ENCODE results near the gene FFAR4.

FFAR4 gene

DNA sequence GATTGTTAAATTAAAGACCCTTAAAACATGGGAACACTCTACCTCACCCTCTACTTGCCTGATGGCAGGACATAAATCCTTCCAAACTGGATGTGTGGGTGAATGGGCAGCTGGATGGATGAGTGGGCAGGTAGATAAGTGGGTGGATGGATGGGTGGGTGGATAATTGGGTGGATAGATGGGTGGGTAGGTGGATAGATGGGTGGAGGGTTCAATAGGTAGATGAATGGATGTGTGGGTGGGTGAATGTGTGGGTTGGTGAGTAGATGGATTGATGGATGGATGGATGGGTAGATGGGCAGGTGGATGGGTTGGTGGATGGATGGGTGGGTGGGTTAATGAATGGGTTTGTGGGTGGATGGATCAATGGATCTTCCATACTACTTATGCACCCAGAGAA lies 18.9 kb upstream of the FFAR4 start:
- H3K4me3 ChIP-seq (ENCODE audit: low read depth, low read length), result no peak overlapping the region
- DNase-seq (ENCODE audit: low read depth), result no peak
- TF ChIP-seq, protein P1, sequence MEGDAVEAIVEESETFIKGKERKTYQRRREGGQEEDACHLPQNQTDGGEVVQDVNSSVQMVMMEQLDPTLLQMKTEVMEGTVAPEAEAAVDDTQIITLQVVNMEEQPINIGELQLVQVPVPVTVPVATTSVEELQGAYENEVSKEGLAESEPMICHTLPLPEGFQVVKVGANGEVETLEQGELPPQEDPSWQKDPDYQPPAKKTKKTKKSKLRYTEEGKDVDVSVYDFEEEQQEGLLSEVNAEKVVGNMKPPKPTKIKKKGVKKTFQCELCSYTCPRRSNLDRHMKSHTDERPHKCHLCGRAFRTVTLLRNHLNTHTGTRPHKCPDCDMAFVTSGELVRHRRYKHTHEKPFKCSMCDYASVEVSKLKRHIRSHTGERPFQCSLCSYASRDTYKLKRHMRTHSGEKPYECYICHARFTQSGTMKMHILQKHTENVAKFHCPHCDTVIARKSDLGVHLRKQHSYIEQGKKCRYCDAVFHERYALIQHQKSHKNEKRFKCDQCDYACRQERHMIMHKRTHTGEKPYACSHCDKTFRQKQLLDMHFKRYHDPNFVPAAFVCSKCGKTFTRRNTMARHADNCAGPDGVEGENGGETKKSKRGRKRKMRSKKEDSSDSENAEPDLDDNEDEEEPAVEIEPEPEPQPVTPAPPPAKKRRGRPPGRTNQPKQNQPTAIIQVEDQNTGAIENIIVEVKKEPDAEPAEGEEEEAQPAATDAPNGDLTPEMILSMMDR (conservative IDR thresholded peaks at IDR 0.05; ENCODE audit: low read depth, low read length), result no peak

DNA sequence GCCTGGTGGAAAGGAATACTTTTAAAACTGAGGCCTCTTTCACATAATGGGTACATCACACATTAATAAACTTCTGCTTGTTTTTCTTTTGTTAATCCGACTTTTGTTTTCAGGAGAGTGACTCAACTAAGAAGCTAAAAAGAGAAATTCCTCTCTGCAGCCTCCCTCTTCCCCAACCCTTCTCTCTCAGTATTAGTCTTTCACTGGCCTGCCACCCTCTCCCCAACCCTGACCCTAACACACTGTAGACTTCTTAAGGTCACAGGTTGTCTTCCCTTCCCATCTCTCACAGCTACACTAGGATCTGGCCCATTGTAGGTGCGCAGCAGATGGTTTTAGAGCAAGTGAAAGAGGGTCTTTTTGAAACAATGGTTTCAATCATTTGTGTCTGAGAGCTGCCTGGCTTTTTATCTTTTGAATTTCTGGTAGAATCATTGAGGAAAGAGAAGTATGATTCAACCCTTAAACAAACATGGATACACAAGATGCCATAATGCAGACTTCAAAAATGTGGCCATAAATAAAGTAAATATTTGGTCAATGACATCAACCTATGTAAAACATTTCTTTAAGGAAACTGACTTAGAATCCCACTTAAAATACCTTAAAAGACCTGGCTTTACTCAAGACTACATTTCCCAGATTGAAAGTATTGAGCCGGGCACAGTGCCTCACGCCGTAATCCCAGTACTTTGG lies 17.9 kb upstream of the FFAR4 start:
- TF ChIP-seq, protein P1 (conservative IDR thresholded peaks at IDR 0.05; ENCODE audit: low read depth, low read length), result no peak
- DNase-seq (ENCODE audit: low read depth), result peak; percentile 37
- H3K4me3 ChIP-seq (ENCODE audit: low read depth, low read length), result no peak overlapping the region

DNA sequence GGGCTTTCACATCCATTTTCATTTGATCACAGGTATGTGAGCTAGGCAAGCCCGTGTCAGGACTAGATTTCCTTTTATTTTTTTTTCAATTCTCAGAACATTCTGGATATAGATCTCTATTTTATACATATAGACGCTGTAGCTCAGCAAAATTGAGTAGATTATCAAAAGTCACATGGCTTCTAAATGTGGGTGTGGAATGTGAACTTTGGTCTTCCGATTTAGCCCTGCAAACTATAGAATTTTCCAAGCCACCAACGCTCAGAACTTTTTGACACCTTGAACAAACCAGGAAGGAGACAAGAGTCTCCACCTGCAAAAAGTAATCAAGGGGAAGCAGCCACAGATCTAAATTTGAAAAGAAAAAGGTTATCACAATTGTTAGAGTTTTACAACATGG lies 15.9 kb upstream of the FFAR4 start:
- TF ChIP-seq, protein P1 (conservative IDR thresholded peaks at IDR 0.05; ENCODE audit: low read depth, low read length), result no peak
- no peak overlapping the region for H3K4me3 ChIP-seq (ENCODE audit: low read depth, low read length)
- DNase-seq (ENCODE audit: low read depth), result no peak

DNA sequence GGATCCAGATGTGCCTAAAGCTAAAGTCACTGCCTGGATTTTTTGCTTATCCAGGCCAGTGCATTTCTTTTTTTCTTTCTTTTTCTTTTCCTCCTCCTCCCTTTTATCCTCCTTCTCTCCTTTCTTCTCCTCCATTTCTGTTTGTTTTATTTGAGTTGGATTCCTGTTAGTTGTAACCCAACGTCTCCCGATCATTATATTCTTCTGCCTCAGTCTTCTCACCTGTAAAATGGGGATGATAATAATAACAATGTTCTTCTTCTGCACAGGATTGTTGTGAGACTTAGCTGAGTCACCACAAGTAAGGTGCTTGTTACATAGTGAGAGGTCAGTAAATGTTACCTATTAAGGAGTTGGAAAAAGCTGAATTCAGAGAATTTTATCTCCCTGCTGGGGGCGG lies 13.7 kb upstream of the FFAR4 start:
- TF ChIP-seq, protein P1 (conservative IDR thresholded peaks at IDR 0.05; ENCODE audit: low read depth, low read length), result no peak
- DNase-seq (ENCODE audit: low read depth), result no peak
- no peak overlapping the region for H3K4me3 ChIP-seq (ENCODE audit: low read depth, low read length)

DNA sequence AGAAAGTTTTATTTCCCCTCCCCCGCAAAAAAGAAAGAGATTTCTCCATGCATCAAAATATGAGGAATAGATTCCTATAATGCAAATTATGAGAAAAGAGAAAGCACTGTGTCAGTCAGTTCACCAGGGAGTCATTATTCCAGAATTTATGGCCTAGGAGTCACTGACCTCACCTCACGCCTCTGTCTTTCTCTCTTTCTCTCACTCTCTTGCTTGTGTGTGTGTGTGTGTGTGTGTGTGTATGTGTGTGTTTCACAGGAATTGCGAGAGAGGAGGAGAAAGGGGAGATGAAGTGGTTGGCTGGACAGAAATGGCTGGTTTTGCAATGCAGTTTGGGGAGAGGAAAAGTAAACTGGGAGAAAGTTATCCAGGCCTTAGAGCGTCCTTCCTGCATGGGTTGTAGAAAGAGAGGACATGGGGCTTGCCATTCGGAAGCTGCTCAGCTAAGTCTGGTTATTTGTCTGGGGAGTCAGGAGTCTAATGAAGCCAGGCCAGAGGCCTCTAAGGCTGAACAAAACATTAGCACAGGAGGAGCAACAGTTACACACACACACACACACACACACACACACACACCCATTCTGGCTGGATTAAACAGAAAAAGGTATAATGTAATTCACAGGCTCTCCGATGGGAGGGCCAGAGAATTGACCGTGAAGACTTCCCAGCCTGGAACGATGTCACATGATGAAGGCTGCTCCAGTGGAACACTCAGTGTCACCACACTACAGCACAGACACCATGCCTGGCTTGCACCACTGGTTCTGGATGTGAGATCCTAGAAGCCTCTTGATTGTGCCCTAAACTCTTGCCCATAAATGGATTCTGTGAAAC lies 12.8 kb upstream of the FFAR4 start:
- no peak overlapping the region for H3K4me3 ChIP-seq (ENCODE audit: low read depth, low read length)
- TF ChIP-seq, protein P1 (conservative IDR thresholded peaks at IDR 0.05; ENCODE audit: low read depth, low read length), result no peak
- DNase-seq (ENCODE audit: low read depth), result no peak

DNA sequence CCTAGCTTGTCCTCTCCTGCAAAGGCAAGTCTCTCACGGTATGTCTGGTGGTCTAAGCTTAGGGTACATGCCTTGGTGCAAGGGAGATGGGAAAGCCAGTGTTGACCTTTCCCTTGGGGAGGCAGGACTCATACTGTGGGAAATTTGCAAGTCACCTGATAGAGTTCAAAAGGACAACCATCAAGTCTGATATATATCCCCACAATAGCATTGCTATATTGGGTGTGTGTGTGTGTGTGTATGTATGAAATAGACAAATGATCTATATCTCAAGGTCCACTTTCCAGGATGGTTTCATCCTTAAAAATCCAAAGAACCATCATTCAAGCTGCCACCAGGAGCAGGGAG lies 12.2 kb upstream of the FFAR4 start:
- no peak for DNase-seq (ENCODE audit: low read depth)
- H3K4me3 ChIP-seq (ENCODE audit: low read depth, low read length), result no peak overlapping the region
- TF ChIP-seq, protein P1 (conservative IDR thresholded peaks at IDR 0.05; ENCODE audit: low read depth, low read length), result no peak

Measured in choroid plexus epithelial cell (primary cell).